SK-N-MC (cell line): Measurements from ENCODE around the gene CFAP74.

Experiments
- FOXP2 ChIP-seq: optimal IDR thresholded peaks from 2 replicates; pipeline ENCODE3; 2011; ENCODE audit warnings: mild to moderate bottlenecking, moderate library complexity; ENCODE audit not compliant: insufficient read depth; ENCODE audit errors: extremely low read length, control extremely low read depth
- POLR2AphosphoS5 ChIP-seq: IDR thresholded peaks from 2 replicates; pipeline ENCODE4 v1.6.1; 2012; ENCODE audit warnings: mild to moderate bottlenecking, low read depth, low read length, borderline replicate concordance

- TF ChIP-seq POLR2AphosphoS5: no peak
- no peak for TF ChIP-seq FOXP2
Observed at GRCh38 chr1:1906185-1907097, 97.1 kb downstream of the CFAP74 start.
